Measurements from ENCODE around the gene PDE12.

PDE12 gene

GRCh38 chr3:57555306-57555705, 768 bp upstream of the PDE12 start:
- Histone ChIP-seq H3K9ac (ENCODE audit: low read depth, low read length, poor library complexity) (no peak overlapping the region), H2BK120ac (ENCODE audit: low read depth, low read length) (no peak overlapping the region), H3K4me2 (ENCODE audit: insufficient read depth, low read length, poor library complexity, severe bottlenecking) (peak overlapping the region; percentile 96), H3K4me3 (ENCODE audit: low read length in 2 of 2) (peak overlapping the region; percentile 72 to 79), H2AK5ac (ENCODE audit: low read depth, low read length) (no peak overlapping the region), H3K4ac (ENCODE audit: low read length) (no peak overlapping the region), H4K91ac (ENCODE audit: low read depth, low read length, poor library complexity) (no peak overlapping the region), H3K79me1 (ENCODE audit: low read depth, low read length) (peaks cover 8% of the 10 kb centered on the region), H2AFZ (ENCODE audit: low read length) (peak overlapping the region; percentile 92), H3K36me3 (replicated peaks in 1 of 2; ENCODE audit: control insufficient read depth in 2 of 2, insufficient read depth in 2 of 2, low read length in 2 of 2) (peaks cover 4 to 22% of the 10 kb centered on the region in 2 donors), H4K8ac (ENCODE audit: low read depth, low read length) (no peak overlapping the region), H2BK5ac (ENCODE audit: low read length) (no peak overlapping the region), H3K27me3 (ENCODE audit: control insufficient read depth in 3 of 3, insufficient read depth in 3 of 3, low read depth in 1 of 3, low read length in 3 of 3) (no peaks in the 10 kb centered on the region), H3K18ac (ENCODE audit: low read length) (no peak overlapping the region), H3K4me1 (ENCODE audit: control insufficient read depth in 2 of 2, insufficient read depth in 1 of 2, low read depth in 1 of 2, low read length in 2 of 2) (peaks cover 8% of the 10 kb centered on the region in 2 donors), H3K9me3 (replicated peaks in 1 of 2; ENCODE audit: control insufficient read depth in 2 of 2, insufficient read depth in 1 of 2, low read depth in 1 of 2, low read length in 2 of 2) (no peaks in the 10 kb centered on the region), H2BK15ac (ENCODE audit: low read length) (no peak overlapping the region), H3K27ac (replicated peaks; ENCODE audit: low read length) (no peak overlapping the region), H3K14ac (ENCODE audit: low read length) (no peak overlapping the region), H3K23ac (ENCODE audit: low read depth, low read length, poor library complexity) (no peak overlapping the region), H2BK12ac (ENCODE audit: low read length) (no peak overlapping the region)
- WGBS, 2 donors (ENCODE audit: extremely low coverage in 2 of 2, insufficient read length in 2 of 2, insufficient replicate concordance in 1 of 2), result no CpG with 5 or more reads among the region's 8 CpGs
- no peak for DNase-seq (ENCODE audit: low spot score)

- Histone ChIP-seq H2AFZ (ENCODE audit: low read length) (peak overlapping the region; percentile 92), H2BK12ac (ENCODE audit: low read length) (peak overlapping the region; percentile 22), H3K4me1 (ENCODE audit: control insufficient read depth in 2 of 2, insufficient read depth in 1 of 2, low read depth in 1 of 2, low read length in 2 of 2) (peaks cover 8% of the 10 kb centered on the region in 2 donors), H3K79me1 (ENCODE audit: low read depth, low read length) (peaks cover 8% of the 10 kb centered on the region), H3K27me3 (ENCODE audit: control insufficient read depth in 3 of 3, insufficient read depth in 3 of 3, low read depth in 1 of 3, low read length in 3 of 3) (no peaks in the 10 kb centered on the region), H2BK15ac (ENCODE audit: low read length) (peak overlapping the region; percentile 67), H3K36me3 (replicated peaks in 1 of 2; ENCODE audit: control insufficient read depth in 2 of 2, insufficient read depth in 2 of 2, low read length in 2 of 2) (peaks cover 4 to 35% of the 10 kb centered on the region in 2 donors), H2AK5ac (ENCODE audit: low read depth, low read length) (no peak overlapping the region), H3K4me2 (ENCODE audit: insufficient read depth, low read length, poor library complexity, severe bottlenecking) (peak overlapping the region; percentile 96), H3K9ac (ENCODE audit: low read depth, low read length, poor library complexity) (peak overlapping the region; percentile 99), H3K4me3 (ENCODE audit: low read length in 2 of 2) (peak overlapping the region; percentile 72 to 96), H3K18ac (ENCODE audit: low read length) (peak overlapping the region; percentile 93), H2BK5ac (ENCODE audit: low read length) (peak overlapping the region; percentile 93), H3K27ac (replicated peaks; ENCODE audit: low read length) (peak overlapping the region; percentile 64), H3K9me3 (replicated peaks in 1 of 2; ENCODE audit: control insufficient read depth in 2 of 2, insufficient read depth in 1 of 2, low read depth in 1 of 2, low read length in 2 of 2) (no peaks in the 10 kb centered on the region), H3K14ac (ENCODE audit: low read length) (peak overlapping the region; percentile 89), H2BK120ac (ENCODE audit: low read depth, low read length) (peak overlapping the region; percentile 61), H4K91ac (ENCODE audit: low read depth, low read length, poor library complexity) (no peak overlapping the region), H4K8ac (ENCODE audit: low read depth, low read length) (no peak overlapping the region), H3K4ac (ENCODE audit: low read length) (no peak overlapping the region), H3K23ac (ENCODE audit: low read depth, low read length, poor library complexity) (peak overlapping the region; percentile 93)
- no CpG with 5 or more reads among the region's 54 CpGs for WGBS, 2 donors (ENCODE audit: extremely low coverage in 2 of 2, insufficient read length in 2 of 2, insufficient replicate concordance in 1 of 2)
- no peak for DNase-seq (ENCODE audit: low spot score)
Measured at GRCh38 chr3:57556459-57557084, 498 bp downstream of the PDE12 start.

- H2BK15ac ChIP-seq (ENCODE audit: low read length), result no peak overlapping the region
- H3K27me3 ChIP-seq (ENCODE audit: control insufficient read depth in 3 of 3, insufficient read depth in 3 of 3, low read depth in 1 of 3, low read length in 3 of 3), result no peaks in the 10 kb centered on the region
- WGBS, 2 donors (ENCODE audit: extremely low coverage in 2 of 2, insufficient read length in 2 of 2, insufficient replicate concordance in 1 of 2), result no CpG with 5 or more reads among the region's 29 CpGs
- peaks cover 8% of the 10 kb centered on the region in 2 donors for H3K4me1 ChIP-seq (ENCODE audit: control insufficient read depth in 2 of 2, insufficient read depth in 1 of 2, low read depth in 1 of 2, low read length in 2 of 2)
- peak; percentile 9 for DNase-seq (ENCODE audit: low spot score)
- H2BK12ac ChIP-seq (ENCODE audit: low read length), result no peak overlapping the region
- H2BK120ac ChIP-seq (ENCODE audit: low read depth, low read length), result no peak overlapping the region
- no peak overlapping the region for H3K18ac ChIP-seq (ENCODE audit: low read length)
- H3K14ac ChIP-seq (ENCODE audit: low read length), result no peak overlapping the region
- no peak overlapping the region for H3K27ac ChIP-seq (replicated peaks; ENCODE audit: low read length)
- H3K79me1 ChIP-seq (ENCODE audit: low read depth, low read length), result peaks cover 8% of the 10 kb centered on the region
- peaks cover 4 to 40% of the 10 kb centered on the region in 2 donors for H3K36me3 ChIP-seq (replicated peaks in 1 of 2; ENCODE audit: control insufficient read depth in 2 of 2, insufficient read depth in 2 of 2, low read length in 2 of 2)
- H3K4me2 ChIP-seq (ENCODE audit: insufficient read depth, low read length, poor library complexity, severe bottlenecking), result peak overlapping the region; percentile 96
- peak overlapping the region; percentile 99 for H3K9ac ChIP-seq (ENCODE audit: low read depth, low read length, poor library complexity)
- H4K91ac ChIP-seq (ENCODE audit: low read depth, low read length, poor library complexity), result no peak overlapping the region
- H3K4ac ChIP-seq (ENCODE audit: low read length), result no peak overlapping the region
- no peak overlapping the region for H4K8ac ChIP-seq (ENCODE audit: low read depth, low read length)
- peak overlapping the region; percentile 93 for H2BK5ac ChIP-seq (ENCODE audit: low read length)
- peak overlapping the region; percentile 72 to 96 for H3K4me3 ChIP-seq (ENCODE audit: low read length in 2 of 2)
- no peak overlapping the region for H2AK5ac ChIP-seq (ENCODE audit: low read depth, low read length)
- no peaks in the 10 kb centered on the region for H3K9me3 ChIP-seq (replicated peaks in 1 of 2; ENCODE audit: control insufficient read depth in 2 of 2, insufficient read depth in 1 of 2, low read depth in 1 of 2, low read length in 2 of 2)
- H3K23ac ChIP-seq (ENCODE audit: low read depth, low read length, poor library complexity), result peak overlapping the region; percentile 93
- H2AFZ ChIP-seq (ENCODE audit: low read length), result peak overlapping the region; percentile 92
Measured at GRCh38 chr3:57557085-57557537, 1.0 kb downstream of the PDE12 start.

- H3K36me3 ChIP-seq (replicated peaks in 1 of 2; ENCODE audit: control insufficient read depth in 2 of 2, insufficient read depth in 2 of 2, low read length in 2 of 2), result peaks cover 2 to 56% of the 10 kb centered on the region in 2 donors
- no peak for DNase-seq (ENCODE audit: low spot score)
- H3K9ac ChIP-seq (ENCODE audit: low read depth, low read length, poor library complexity), result no peak overlapping the region
- no peak overlapping the region for H2BK15ac ChIP-seq (ENCODE audit: low read length)
- no peak overlapping the region for H3K14ac ChIP-seq (ENCODE audit: low read length)
- H2AFZ ChIP-seq (ENCODE audit: low read length), result no peak overlapping the region
- H3K23ac ChIP-seq (ENCODE audit: low read depth, low read length, poor library complexity), result no peak overlapping the region
- H3K27ac ChIP-seq (replicated peaks; ENCODE audit: low read length), result no peak overlapping the region
- peaks cover 8% of the 10 kb centered on the region for H3K79me1 ChIP-seq (ENCODE audit: low read depth, low read length)
- no peak overlapping the region for H2AK5ac ChIP-seq (ENCODE audit: low read depth, low read length)
- no peak overlapping the region for H3K4me2 ChIP-seq (ENCODE audit: insufficient read depth, low read length, poor library complexity, severe bottlenecking)
- H2BK5ac ChIP-seq (ENCODE audit: low read length), result no peak overlapping the region
- no peaks in the 10 kb centered on the region for H3K9me3 ChIP-seq (replicated peaks in 1 of 2; ENCODE audit: control insufficient read depth in 2 of 2, insufficient read depth in 1 of 2, low read depth in 1 of 2, low read length in 2 of 2)
- peaks cover 8% of the 10 kb centered on the region in 2 donors for H3K4me1 ChIP-seq (ENCODE audit: control insufficient read depth in 2 of 2, insufficient read depth in 1 of 2, low read depth in 1 of 2, low read length in 2 of 2)
- no peak overlapping the region for H2BK12ac ChIP-seq (ENCODE audit: low read length)
- no peak overlapping the region for H3K4ac ChIP-seq (ENCODE audit: low read length)
- H3K4me3 ChIP-seq (ENCODE audit: low read length in 2 of 2), result no peak overlapping the region
- no peak overlapping the region for H4K91ac ChIP-seq (ENCODE audit: low read depth, low read length, poor library complexity)
- H4K8ac ChIP-seq (ENCODE audit: low read depth, low read length), result no peak overlapping the region
- no CpG with 5 or more reads among the region's 1 CpG for WGBS, 2 donors (ENCODE audit: extremely low coverage in 2 of 2, insufficient read length in 2 of 2, insufficient replicate concordance in 1 of 2)
- no peak overlapping the region for H2BK120ac ChIP-seq (ENCODE audit: low read depth, low read length)
- no peak overlapping the region for H3K18ac ChIP-seq (ENCODE audit: low read length)
- no peaks in the 10 kb centered on the region for H3K27me3 ChIP-seq (ENCODE audit: control insufficient read depth in 3 of 3, insufficient read depth in 3 of 3, low read depth in 1 of 3, low read length in 3 of 3)
Measured at GRCh38 chr3:57559526-57559925, 3.5 kb downstream of the PDE12 start.
